ENCODE results near the gene TMEM117.
"Not testable (repeated sequence)": the region's sequence is repeated elsewhere in the genome, so short reads cannot be mapped to it uniquely, and the experiment has no call there.

Gene TMEM117

GRCh38 chr12:44184499-44185206 lies 348.8 kb downstream of the TMEM117 start (continued):
- TF ChIP-seq, protein P1, sequence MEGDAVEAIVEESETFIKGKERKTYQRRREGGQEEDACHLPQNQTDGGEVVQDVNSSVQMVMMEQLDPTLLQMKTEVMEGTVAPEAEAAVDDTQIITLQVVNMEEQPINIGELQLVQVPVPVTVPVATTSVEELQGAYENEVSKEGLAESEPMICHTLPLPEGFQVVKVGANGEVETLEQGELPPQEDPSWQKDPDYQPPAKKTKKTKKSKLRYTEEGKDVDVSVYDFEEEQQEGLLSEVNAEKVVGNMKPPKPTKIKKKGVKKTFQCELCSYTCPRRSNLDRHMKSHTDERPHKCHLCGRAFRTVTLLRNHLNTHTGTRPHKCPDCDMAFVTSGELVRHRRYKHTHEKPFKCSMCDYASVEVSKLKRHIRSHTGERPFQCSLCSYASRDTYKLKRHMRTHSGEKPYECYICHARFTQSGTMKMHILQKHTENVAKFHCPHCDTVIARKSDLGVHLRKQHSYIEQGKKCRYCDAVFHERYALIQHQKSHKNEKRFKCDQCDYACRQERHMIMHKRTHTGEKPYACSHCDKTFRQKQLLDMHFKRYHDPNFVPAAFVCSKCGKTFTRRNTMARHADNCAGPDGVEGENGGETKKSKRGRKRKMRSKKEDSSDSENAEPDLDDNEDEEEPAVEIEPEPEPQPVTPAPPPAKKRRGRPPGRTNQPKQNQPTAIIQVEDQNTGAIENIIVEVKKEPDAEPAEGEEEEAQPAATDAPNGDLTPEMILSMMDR (tag by site-specific recombination; IDR thresholded peaks at IDR 0.05), result no peak
- TF ChIP-seq, protein P2, sequence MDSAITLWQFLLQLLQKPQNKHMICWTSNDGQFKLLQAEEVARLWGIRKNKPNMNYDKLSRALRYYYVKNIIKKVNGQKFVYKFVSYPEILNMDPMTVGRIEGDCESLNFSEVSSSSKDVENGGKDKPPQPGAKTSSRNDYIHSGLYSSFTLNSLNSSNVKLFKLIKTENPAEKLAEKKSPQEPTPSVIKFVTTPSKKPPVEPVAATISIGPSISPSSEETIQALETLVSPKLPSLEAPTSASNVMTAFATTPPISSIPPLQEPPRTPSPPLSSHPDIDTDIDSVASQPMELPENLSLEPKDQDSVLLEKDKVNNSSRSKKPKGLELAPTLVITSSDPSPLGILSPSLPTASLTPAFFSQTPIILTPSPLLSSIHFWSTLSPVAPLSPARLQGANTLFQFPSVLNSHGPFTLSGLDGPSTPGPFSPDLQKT (IDR thresholded peaks at IDR 0.05; ENCODE audit: borderline replicate concordance, low read depth, low read length), result no peak
- no peak for TF ChIP-seq ZNF302 (tag by site-specific recombination; IDR thresholded peaks at IDR 0.05; ENCODE audit: low read depth)

- H3K27ac ChIP-seq (ENCODE audit: extremely low read depth, low read depth, low read length), result no peak overlapping the region
- CTCF ChIA-PET, result no interaction called here
These were observed 357.4 kb downstream of the TMEM117 start for GRCh38 chr12:44193281-44193680.

GRCh38 chr12:44195719-44196118 lies 359.8 kb downstream of the TMEM117 start:
- H3K9me3 ChIP-seq (ENCODE audit: control insufficient read depth, insufficient read depth, low read depth, low read length); H3K36me3 ChIP-seq (ENCODE audit: control insufficient read depth in 2 of 2, insufficient read depth in 1 of 2, low read length in 2 of 2); H3K27ac ChIP-seq (ENCODE audit: extremely low read depth, low read depth, low read length); POLR2A ChIA-PET; H3K4me1 ChIP-seq (ENCODE audit: control insufficient read depth, insufficient read depth, low read length); H3K4me3 ChIP-seq (ENCODE audit: low read depth, low read length): not testable (repeated sequence)
- CTCF ChIA-PET, result interaction anchor here (0.7 kb wide), 1 partner anchor 771 kb away, joined by 3 read pairs; no protein-coding TSS in a partner anchor
- TF ChIP-seq ZNF426 (tag by site-specific recombination; IDR thresholded peaks at IDR 0.05), result peak; percentile 54
- TF ChIP-seq ZNF623 (tag by site-specific recombination; IDR thresholded peaks at IDR 0.05), result 0 out of 2 replicates have a peak, but pooled peaks have one; percentile 24
- peak; percentile 42 for TF ChIP-seq ZNF555 (tag by site-specific recombination; conservative IDR thresholded peaks at IDR 0.05)
- TF ChIP-seq ZNF140 (tag by site-specific recombination; IDR thresholded peaks at IDR 0.05), result 0 out of 2 replicates have a peak, but pooled peaks have one; percentile 21
- peak; percentile 61; the same call in 1 of the 2 replicates for TF ChIP-seq ZNF518A (tag by site-specific recombination; conservative IDR thresholded peaks at IDR 0.05; ENCODE audit: low read depth)
- peak; percentile 11; the same call in 1 of the 2 replicates for TF ChIP-seq ZNF266 (tag by site-specific recombination; IDR thresholded peaks at IDR 0.05; ENCODE audit: low read depth)
- peak; percentile 80; the same call in 1 of the 2 replicates for TF ChIP-seq ZNF394 (tag by site-specific recombination; IDR thresholded peaks at IDR 0.05; ENCODE audit: borderline replicate concordance)

More at GRCh38 chr12:44193281-44193680, 357.4 kb downstream of the TMEM117 start:
- POLR2A ChIA-PET, result no interaction called here
- Histone ChIP-seq H3K4me3 (ENCODE audit: low read depth, low read length) (no peak overlapping the region), H3K4me1 (ENCODE audit: control insufficient read depth, insufficient read depth, low read length) (peaks cover 2% of the 10 kb centered on the region; the same call in 1 of the 2 replicates), H3K36me3 (ENCODE audit: control insufficient read depth in 2 of 2, insufficient read depth in 1 of 2, low read length in 2 of 2) (no peaks in the 10 kb centered on the region), H3K9me3 (ENCODE audit: control insufficient read depth, insufficient read depth, low read depth, low read length) (no peaks in the 10 kb centered on the region)
- no peak for TF ChIP-seq ZSCAN23 (tag by site-specific recombination; IDR thresholded peaks at IDR 0.05)
- no peak for TF ChIP-seq ZNF362 (tag by site-specific recombination; IDR thresholded peaks at IDR 0.05)
- no peak for TF ChIP-seq YY1 (tag by site-specific recombination; IDR thresholded peaks at IDR 0.05)
- TF ChIP-seq KLF16 (tag by site-specific recombination; IDR thresholded peaks at IDR 0.05), result no peak
- no peak for TF ChIP-seq ZNF292 (tag by site-specific recombination; IDR thresholded peaks at IDR 0.05; ENCODE audit: borderline replicate concordance, low read depth)
- TF ChIP-seq ZNF501 (tag by site-specific recombination; IDR thresholded peaks at IDR 0.05), result no peak
- no peak for TF ChIP-seq OSR2 (tag by site-specific recombination; IDR thresholded peaks at IDR 0.05)
- no peak for TF ChIP-seq ZNF529 (tag by site-specific recombination; IDR thresholded peaks at IDR 0.05; ENCODE audit: insufficient replicate concordance)
- no peak for TF ChIP-seq ZEB2 (tag by site-specific recombination; IDR thresholded peaks at IDR 0.05)
- no peak for TF ChIP-seq ZFP69B (tag by site-specific recombination; IDR thresholded peaks at IDR 0.05)
- no peak for TF ChIP-seq KLF9 (tag by site-specific recombination; IDR thresholded peaks at IDR 0.05; ENCODE audit: low read depth)
- no peak for TF ChIP-seq ZNF138 (tag by site-specific recombination; IDR thresholded peaks at IDR 0.05; ENCODE audit: borderline replicate concordance)
- TF ChIP-seq BCL11A (tag by site-specific recombination; IDR thresholded peaks at IDR 0.05; ENCODE audit: low read depth), result no peak
- TF ChIP-seq ZBTB21 (tag by site-specific recombination; IDR thresholded peaks at IDR 0.05), result no peak
- TF ChIP-seq MYNN (tag by site-specific recombination; IDR thresholded peaks at IDR 0.05; ENCODE audit: borderline replicate concordance), result no peak
- no peak for TF ChIP-seq ZNF266 (tag by site-specific recombination; IDR thresholded peaks at IDR 0.05; ENCODE audit: low read depth)
- no peak for TF ChIP-seq ZXDB (tag by site-specific recombination; IDR thresholded peaks at IDR 0.05)
- TF ChIP-seq ZNF155 (tag by site-specific recombination; IDR thresholded peaks at IDR 0.05), result no peak
- no peak for TF ChIP-seq ZBTB48 (tag by site-specific recombination; IDR thresholded peaks at IDR 0.05)
